OCI-LY7 (cell line): Measurements from ENCODE around the gene RASL11A.

ENCODE experiments used
- EZH2phosphoT487 ChIP-seq: fragments of 200-600 bp; sonication (generic); IDR thresholded peaks from 2 replicates; pipeline ENCODE4 v1.6.1; 2018; ENCODE audit warnings: low read depth, borderline replicate concordance, mild to moderate bottlenecking, mixed run types, antibody characterized with exemption, low read length, moderate library complexity, mixed read lengths
- TF ChIP-seq, protein P1 (sequence below): fragments of 200-600 bp; sonication (generic); conservative IDR thresholded peaks from 2 replicates; pipeline ENCODE4 v1.5.1; 2014; ENCODE audit warnings: mild to moderate bottlenecking, antibody characterized with exemption, low read length, moderate library complexity, mixed read lengths

DNA sequence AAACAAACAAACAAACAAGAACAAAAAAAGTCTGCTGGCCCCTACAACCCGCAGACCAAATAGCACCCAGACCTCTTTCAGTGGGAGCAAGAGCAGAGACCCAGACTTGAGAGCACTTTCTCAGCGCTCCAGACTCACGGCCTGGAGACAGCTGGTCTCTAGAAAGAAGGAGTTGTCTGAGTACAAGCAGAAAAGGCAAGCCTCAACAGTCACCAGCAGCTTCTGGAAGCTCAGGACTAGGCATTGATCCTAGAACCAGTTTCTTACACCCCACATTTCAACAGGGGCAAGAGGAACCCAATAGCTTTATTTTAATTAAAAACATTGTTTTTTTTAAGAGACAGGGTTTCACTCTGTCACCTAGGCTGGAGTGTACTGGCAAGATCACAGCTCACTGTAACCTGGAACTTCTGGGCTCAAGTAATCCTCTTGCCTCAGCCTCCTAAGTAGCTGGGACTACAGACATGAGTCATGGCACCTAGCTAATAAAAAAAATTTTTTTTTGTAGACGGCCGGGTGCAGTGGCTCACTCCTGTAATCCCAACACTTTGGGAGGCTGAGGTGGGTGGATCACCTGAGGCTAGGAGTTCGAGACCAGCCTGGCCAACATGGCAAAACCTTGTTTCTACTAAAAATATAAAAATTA lies 30.4 kb downstream of the RASL11A start:
- TF ChIP-seq, protein P1, sequence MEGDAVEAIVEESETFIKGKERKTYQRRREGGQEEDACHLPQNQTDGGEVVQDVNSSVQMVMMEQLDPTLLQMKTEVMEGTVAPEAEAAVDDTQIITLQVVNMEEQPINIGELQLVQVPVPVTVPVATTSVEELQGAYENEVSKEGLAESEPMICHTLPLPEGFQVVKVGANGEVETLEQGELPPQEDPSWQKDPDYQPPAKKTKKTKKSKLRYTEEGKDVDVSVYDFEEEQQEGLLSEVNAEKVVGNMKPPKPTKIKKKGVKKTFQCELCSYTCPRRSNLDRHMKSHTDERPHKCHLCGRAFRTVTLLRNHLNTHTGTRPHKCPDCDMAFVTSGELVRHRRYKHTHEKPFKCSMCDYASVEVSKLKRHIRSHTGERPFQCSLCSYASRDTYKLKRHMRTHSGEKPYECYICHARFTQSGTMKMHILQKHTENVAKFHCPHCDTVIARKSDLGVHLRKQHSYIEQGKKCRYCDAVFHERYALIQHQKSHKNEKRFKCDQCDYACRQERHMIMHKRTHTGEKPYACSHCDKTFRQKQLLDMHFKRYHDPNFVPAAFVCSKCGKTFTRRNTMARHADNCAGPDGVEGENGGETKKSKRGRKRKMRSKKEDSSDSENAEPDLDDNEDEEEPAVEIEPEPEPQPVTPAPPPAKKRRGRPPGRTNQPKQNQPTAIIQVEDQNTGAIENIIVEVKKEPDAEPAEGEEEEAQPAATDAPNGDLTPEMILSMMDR, result no peak
- TF ChIP-seq EZH2phosphoT487, result no peak
